NCI-H2227 treated with DMSO at 0.1 percent for 48 hours (cell line): ENCODE data around the gene MYOZ2.
"Not testable (repeated sequence)": the region's sequence is repeated elsewhere in the genome, so short reads cannot be mapped to it uniquely, and the experiment has no call there.

Experiments used
- DNase-seq: peaks from one replicate; lab custom pipeline; 2025; lab: John Stamatoyannopoulos, UW

MYOZ2 gene

GRCh38 chr4:119128148-119128547 is 7.5 kb upstream of the MYOZ2 start:
- DNase-seq = no peak

- no peak for DNase-seq
These were observed 5.1 kb upstream of the MYOZ2 start for GRCh38 chr4:119130365-119131065.

- DNase-seq = no peak
These were observed 4.5 kb upstream of the MYOZ2 start for GRCh38 chr4:119131164-119131563.

- DNase-seq = no peak
These were observed 3.3 kb upstream of the MYOZ2 start for GRCh38 chr4:119132306-119132705.

GRCh38 chr4:119136546-119136945 is 914 bp downstream of the MYOZ2 start:
- no peak for DNase-seq

GRCh38 chr4:119138046-119138445 is 2.4 kb downstream of the MYOZ2 start:
- DNase-seq = no peak

GRCh38 chr4:119139311-119139710 is 3.7 kb downstream of the MYOZ2 start:
- DNase-seq = no peak

GRCh38 chr4:119139822-119140252 is 4.2 kb downstream of the MYOZ2 start:
- no peak for DNase-seq

GRCh38 chr4:119141283-119141682 is 5.7 kb downstream of the MYOZ2 start:
- DNase-seq = not testable (repeated sequence)

- DNase-seq = no peak
These were observed 7.2 kb downstream of the MYOZ2 start for GRCh38 chr4:119142833-119143232.

- DNase-seq = not testable (repeated sequence)
These were observed 7.7 kb downstream of the MYOZ2 start for GRCh38 chr4:119143341-119143740.

GRCh38 chr4:119149110-119149509 is 13.5 kb downstream of the MYOZ2 start:
- no peak for DNase-seq

GRCh38 chr4:119151161-119151560 is 15.5 kb downstream of the MYOZ2 start:
- no peak for DNase-seq

GRCh38 chr4:119152741-119153140 is 17.1 kb downstream of the MYOZ2 start:
- DNase-seq = no peak

GRCh38 chr4:119162174-119162573 is 26.5 kb downstream of the MYOZ2 start:
- DNase-seq = no peak

- DNase-seq = no peak
These were observed 30.1 kb downstream of the MYOZ2 start for GRCh38 chr4:119165767-119166166.

GRCh38 chr4:119170195-119170594 is 34.6 kb downstream of the MYOZ2 start:
- no peak for DNase-seq

GRCh38 chr4:119172223-119172622 is 36.6 kb downstream of the MYOZ2 start:
- no peak for DNase-seq

GRCh38 chr4:119173729-119174361 is 38.2 kb downstream of the MYOZ2 start:
- DNase-seq = not testable (repeated sequence)

GRCh38 chr4:119179011-119179410 is 43.4 kb downstream of the MYOZ2 start:
- no peak for DNase-seq

- DNase-seq = no peak
These were observed 48.5 kb downstream of the MYOZ2 start for GRCh38 chr4:119184128-119184527.

- DNase-seq = no peak
These were observed 54.0 kb downstream of the MYOZ2 start for GRCh38 chr4:119189638-119190037.

GRCh38 chr4:119190354-119190753 is 54.7 kb downstream of the MYOZ2 start:
- no peak for DNase-seq

- DNase-seq = no peak
These were observed 55.9 kb downstream of the MYOZ2 start for GRCh38 chr4:119191505-119191904.
